ENCODE measurements around the gene TRRAP.

DNA sequence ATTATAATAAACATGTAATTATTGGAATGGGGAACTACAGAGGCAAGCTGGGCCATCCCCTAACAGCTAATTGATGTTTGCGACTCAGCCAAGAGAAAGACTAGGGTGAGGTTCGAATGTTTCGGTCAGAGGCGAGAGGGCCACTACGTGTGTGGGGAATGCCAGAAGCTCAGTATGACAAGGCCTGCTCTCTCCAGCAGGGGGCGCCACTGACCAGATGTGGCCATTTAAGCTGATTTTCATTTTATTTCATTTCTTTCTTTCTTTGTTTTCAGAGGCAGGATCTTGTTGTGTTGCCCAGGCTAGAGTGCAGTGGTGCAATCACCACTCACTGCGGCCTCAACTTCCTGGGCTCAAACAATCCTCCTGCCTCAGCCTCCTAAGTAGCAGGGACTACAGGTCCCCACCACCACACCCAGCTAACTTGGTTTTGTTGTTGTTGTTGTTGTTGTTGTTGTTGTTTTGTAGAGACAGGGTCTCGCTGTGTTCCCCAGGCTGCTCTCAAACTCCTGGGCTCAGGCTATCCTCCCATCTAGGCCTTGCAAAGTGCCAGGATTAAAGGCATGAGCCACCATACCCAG, 46.6 kb upstream of the TRRAP start:
- TF ChIP-seq, protein P1, sequence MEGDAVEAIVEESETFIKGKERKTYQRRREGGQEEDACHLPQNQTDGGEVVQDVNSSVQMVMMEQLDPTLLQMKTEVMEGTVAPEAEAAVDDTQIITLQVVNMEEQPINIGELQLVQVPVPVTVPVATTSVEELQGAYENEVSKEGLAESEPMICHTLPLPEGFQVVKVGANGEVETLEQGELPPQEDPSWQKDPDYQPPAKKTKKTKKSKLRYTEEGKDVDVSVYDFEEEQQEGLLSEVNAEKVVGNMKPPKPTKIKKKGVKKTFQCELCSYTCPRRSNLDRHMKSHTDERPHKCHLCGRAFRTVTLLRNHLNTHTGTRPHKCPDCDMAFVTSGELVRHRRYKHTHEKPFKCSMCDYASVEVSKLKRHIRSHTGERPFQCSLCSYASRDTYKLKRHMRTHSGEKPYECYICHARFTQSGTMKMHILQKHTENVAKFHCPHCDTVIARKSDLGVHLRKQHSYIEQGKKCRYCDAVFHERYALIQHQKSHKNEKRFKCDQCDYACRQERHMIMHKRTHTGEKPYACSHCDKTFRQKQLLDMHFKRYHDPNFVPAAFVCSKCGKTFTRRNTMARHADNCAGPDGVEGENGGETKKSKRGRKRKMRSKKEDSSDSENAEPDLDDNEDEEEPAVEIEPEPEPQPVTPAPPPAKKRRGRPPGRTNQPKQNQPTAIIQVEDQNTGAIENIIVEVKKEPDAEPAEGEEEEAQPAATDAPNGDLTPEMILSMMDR (conservative IDR thresholded peaks at IDR 0.05; ENCODE audit: low read depth in 2 of 2): peak; percentile 80 to 85
- no peak for TF ChIP-seq ZNF331 (CRISPR knock-in tag; IDR thresholded peaks at IDR 0.05; ENCODE audit: low read depth)

All from GM23338 (cell line).